ENCODE results near the gene ALDH4A1. TPM values are rescaled to one million over a fixed set of nuclear protein-coding genes. Genes with fewer than 3 reads are reported as not detected.

The ALDH4A1 gene
- total RNA-seq, 1 donor from 2014 or later: 30.0 TPM

DNA sequence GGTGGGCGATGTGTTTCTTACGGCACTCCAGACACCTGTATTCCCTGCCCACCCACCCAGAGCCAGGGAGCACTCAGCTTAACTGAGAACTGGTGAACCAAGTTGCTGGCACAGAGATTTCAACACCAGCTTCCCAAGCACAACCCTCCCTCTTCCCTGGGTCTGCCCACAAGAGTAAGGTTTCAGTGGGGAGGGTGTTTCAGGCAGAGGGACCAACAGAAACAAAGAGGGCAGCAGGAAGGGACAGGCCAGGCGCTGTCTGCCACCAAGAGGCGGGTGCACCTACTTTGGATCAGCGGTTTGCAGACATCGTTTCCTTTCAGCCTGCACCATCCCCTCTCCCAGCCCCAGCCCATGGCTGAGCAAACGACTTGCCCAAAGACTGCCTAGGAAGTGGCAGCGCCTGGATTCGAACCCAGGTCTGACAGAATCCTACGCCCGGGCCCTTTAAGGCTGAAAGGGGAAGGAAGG is 21.9 kb upstream of the ALDH4A1 start:
- H3K4me3 Mint-ChIP-seq (ENCODE audit: low read depth): no peak overlapping the region
- H3K4me1 Mint-ChIP-seq (ENCODE audit: low read depth): peaks cover 20% of the 10 kb centered on the region
- no peak overlapping the region for H3K27ac Mint-ChIP-seq
- DNase-seq (ENCODE audit: low spot score, unreplicated experiment): no peak
- H3K27me3 Mint-ChIP-seq: no peaks in the 10 kb centered on the region
- H3K9me3 Mint-ChIP-seq (ENCODE audit: low read depth): no peaks in the 10 kb centered on the region
- peaks cover 1% of the 10 kb centered on the region for H3K36me3 Mint-ChIP-seq (ENCODE audit: insufficient read depth)
- TF ChIP-seq, protein P1, sequence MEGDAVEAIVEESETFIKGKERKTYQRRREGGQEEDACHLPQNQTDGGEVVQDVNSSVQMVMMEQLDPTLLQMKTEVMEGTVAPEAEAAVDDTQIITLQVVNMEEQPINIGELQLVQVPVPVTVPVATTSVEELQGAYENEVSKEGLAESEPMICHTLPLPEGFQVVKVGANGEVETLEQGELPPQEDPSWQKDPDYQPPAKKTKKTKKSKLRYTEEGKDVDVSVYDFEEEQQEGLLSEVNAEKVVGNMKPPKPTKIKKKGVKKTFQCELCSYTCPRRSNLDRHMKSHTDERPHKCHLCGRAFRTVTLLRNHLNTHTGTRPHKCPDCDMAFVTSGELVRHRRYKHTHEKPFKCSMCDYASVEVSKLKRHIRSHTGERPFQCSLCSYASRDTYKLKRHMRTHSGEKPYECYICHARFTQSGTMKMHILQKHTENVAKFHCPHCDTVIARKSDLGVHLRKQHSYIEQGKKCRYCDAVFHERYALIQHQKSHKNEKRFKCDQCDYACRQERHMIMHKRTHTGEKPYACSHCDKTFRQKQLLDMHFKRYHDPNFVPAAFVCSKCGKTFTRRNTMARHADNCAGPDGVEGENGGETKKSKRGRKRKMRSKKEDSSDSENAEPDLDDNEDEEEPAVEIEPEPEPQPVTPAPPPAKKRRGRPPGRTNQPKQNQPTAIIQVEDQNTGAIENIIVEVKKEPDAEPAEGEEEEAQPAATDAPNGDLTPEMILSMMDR (IDR thresholded peaks at IDR 0.05; ENCODE audit: unreplicated experiment): no peak

DNA sequence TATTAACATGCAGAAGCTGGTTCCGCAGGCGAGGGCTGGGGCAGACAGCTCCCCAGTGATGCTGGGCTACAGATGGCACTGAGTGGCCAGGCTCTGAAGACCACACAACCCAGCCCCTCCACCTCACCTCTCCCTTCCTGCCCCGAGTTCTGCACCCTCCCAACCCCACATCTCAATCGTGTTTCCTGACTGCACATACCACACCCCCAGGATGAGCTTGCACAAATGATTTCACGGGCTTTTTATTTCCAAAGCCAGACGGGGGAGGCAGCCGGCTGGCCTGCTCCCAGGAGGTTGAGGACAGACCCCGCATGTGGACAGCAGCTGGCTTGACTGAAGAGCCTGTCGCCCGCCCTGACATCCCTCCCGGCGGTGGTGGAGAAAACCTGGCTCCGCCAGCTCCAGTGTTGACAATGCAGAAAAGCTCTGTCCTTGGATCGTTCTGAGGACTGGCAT is 21.4 kb upstream of the ALDH4A1 start:
- TF ChIP-seq, protein P1 (IDR thresholded peaks at IDR 0.05; ENCODE audit: unreplicated experiment): no peak
- no peak overlapping the region for H3K27ac Mint-ChIP-seq

GRCh38 chr1:18922848-18923755 is 20.7 kb upstream of the ALDH4A1 start:
- H3K36me3 Mint-ChIP-seq (ENCODE audit: insufficient read depth): peaks cover 3% of the 10 kb centered on the region
- H3K4me3 Mint-ChIP-seq (ENCODE audit: low read depth): no peak overlapping the region
- no peaks in the 10 kb centered on the region for H3K9me3 Mint-ChIP-seq (ENCODE audit: low read depth)
- TF ChIP-seq, protein P1 (IDR thresholded peaks at IDR 0.05; ENCODE audit: unreplicated experiment): no peak
- no peaks in the 10 kb centered on the region for H3K27me3 Mint-ChIP-seq
- H3K27ac Mint-ChIP-seq: peak overlapping the region; percentile 78
- peaks cover 20% of the 10 kb centered on the region for H3K4me1 Mint-ChIP-seq (ENCODE audit: low read depth)
- no peak for DNase-seq (ENCODE audit: low spot score, unreplicated experiment)

More for the DNA sequence above, 21.4 kb upstream of the ALDH4A1 start:
- DNase-seq (ENCODE audit: low spot score, unreplicated experiment): no peak
- H3K36me3 Mint-ChIP-seq (ENCODE audit: insufficient read depth): peaks cover 1% of the 10 kb centered on the region
- no peaks in the 10 kb centered on the region for H3K9me3 Mint-ChIP-seq (ENCODE audit: low read depth)
- H3K27me3 Mint-ChIP-seq: no peaks in the 10 kb centered on the region
- H3K4me3 Mint-ChIP-seq (ENCODE audit: low read depth): no peak overlapping the region
- peaks cover 20% of the 10 kb centered on the region for H3K4me1 Mint-ChIP-seq (ENCODE audit: low read depth)

DNA sequence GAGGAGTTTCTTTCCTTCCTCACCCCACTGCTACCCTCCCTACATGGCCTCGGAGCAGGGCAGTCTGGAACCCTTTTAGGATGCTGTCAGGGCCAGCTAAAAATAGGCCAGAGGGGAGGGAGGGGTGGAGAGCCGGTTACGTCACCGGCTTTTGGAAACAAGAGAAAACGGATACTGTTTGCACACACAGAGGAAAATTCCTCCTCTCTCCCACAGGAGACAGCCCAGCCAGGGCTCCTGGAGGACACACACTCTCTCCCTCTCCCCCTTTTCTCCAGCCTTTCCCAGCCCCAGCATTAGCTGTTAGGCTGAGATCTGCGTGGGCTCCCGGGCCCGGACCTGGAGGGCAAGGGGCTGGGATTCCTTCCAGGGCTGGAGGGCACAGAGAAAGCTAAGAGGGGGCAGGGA is 20.0 kb upstream of the ALDH4A1 start:
- peaks cover 3% of the 10 kb centered on the region for H3K36me3 Mint-ChIP-seq (ENCODE audit: insufficient read depth)
- no peaks in the 10 kb centered on the region for H3K9me3 Mint-ChIP-seq (ENCODE audit: low read depth)
- DNase-seq (ENCODE audit: low spot score, unreplicated experiment): no peak
- no peak overlapping the region for H3K4me3 Mint-ChIP-seq (ENCODE audit: low read depth)
- H3K27me3 Mint-ChIP-seq: no peaks in the 10 kb centered on the region
- H3K27ac Mint-ChIP-seq: peak overlapping the region; percentile 78
- TF ChIP-seq, protein P1 (IDR thresholded peaks at IDR 0.05; ENCODE audit: unreplicated experiment): no peak
- peaks cover 20% of the 10 kb centered on the region for H3K4me1 Mint-ChIP-seq (ENCODE audit: low read depth)

- DNase-seq (ENCODE audit: low spot score, unreplicated experiment): no peak
- Mint-ChIP-seq H3K4me3 (ENCODE audit: low read depth) (no peak overlapping the region), H3K4me1 (ENCODE audit: low read depth) (peaks cover 20% of the 10 kb centered on the region), H3K9me3 (ENCODE audit: low read depth) (no peaks in the 10 kb centered on the region), H3K36me3 (ENCODE audit: insufficient read depth) (peaks cover 4% of the 10 kb centered on the region), H3K27me3 (no peaks in the 10 kb centered on the region), H3K27ac (no peak overlapping the region)
- TF ChIP-seq, protein P1 (IDR thresholded peaks at IDR 0.05; ENCODE audit: unreplicated experiment): no peak
Measured at GRCh38 chr1:18921516-18922251, 19.3 kb upstream of the ALDH4A1 start.
